A549 (cell line): ENCODE measurements around the gene IFRD2. TPM values are rescaled to one million over a fixed set of nuclear protein-coding genes. Genes with fewer than 3 reads are reported as not detected.

Source experiments
- ATAC-seq, 2 experiments: fragments of 200-7000 bp in 1 of 2; fragments of >200 bp in 1 of 2; cut with Nextera tagmentation in 1 of 2; cut with Tn5 transposase in 1 of 2; 3 replicates each; pipeline versions ENCODE4 v1.8.0 to v1.9.1; 2018 to 2020; ENCODE audit warnings: mild to moderate bottlenecking in 1 of 2, moderate library complexity in 1 of 2
- CTCF ChIA-PET: fragments of 300-600 bp; sonication (Branson Sonifier 250); formaldehyde crosslinking; extraction: SDS; loops from one replicate; lab custom pipeline; 2021; ENCODE audit warnings: antibody characterized with exemption, inconsistent platforms; lab: Yijun Ruan, JAX
- POLR2A ChIA-PET: fragments of 350-600 bp; formaldehyde crosslinking; extraction: SDS; loops from one replicate; lab custom pipeline; 2021; ENCODE audit warnings: antibody characterized with exemption, inconsistent platforms; lab: Yijun Ruan, JAX
- DNase-seq, 2 experiments: peaks; one replicate each; pipeline versions ENCODE4 v3.0.0 to v3.0.0-alpha.2; 2011 to 2016; ENCODE audit warnings: low read depth in 1 of 2, low spot score in 1 of 2
- FAIRE-seq: peaks from 2 replicates; lab custom pipeline; 2011; peaks lifted over from hg19 to GRCh38; lab: Jason Lieb, UNC
- H3K27ac ChIP-seq, 2 experiments: fragments of >200 bp; sonication (Bioruptor Twin); formaldehyde crosslinking; 3 replicates each; pipeline ENCODE4 v1.5.1; 2016 to 2017
- H3K4me1 ChIP-seq: fragments of >200 bp; sonication (Bioruptor Twin); formaldehyde crosslinking; 3 replicates; pipeline ENCODE4 v1.6.1; 2016
- H3K4me2 ChIP-seq: fragments of >200 bp; sonication (Bioruptor Twin); formaldehyde crosslinking; 3 replicates; pipeline ENCODE4 v1.6.1; 2016
- H3K4me3 ChIP-seq: fragments of >200 bp; sonication (Bioruptor Twin); formaldehyde crosslinking; 3 replicates; pipeline ENCODE4 v1.5.1; 2016
- H3K9me3 ChIP-seq: fragments of >200 bp; sonication (Bioruptor Twin); formaldehyde crosslinking; 3 replicates; pipeline ENCODE4 v1.6.1; 2016
- BCL3 ChIP-seq: fragments of >200 bp; sonication (Bioruptor Twin); formaldehyde crosslinking; IDR thresholded peaks from 3 replicates; pipeline ENCODE4 v1.6.1; 2016
- CEBPB ChIP-seq, 2 experiments: fragments of >200 bp in 1 of 2; sonication (Bioruptor Twin) in 1 of 2; formaldehyde crosslinking in 1 of 2; IDR thresholded peaks; 2 replicates each; pipeline ENCODE4 v1.6.1; 2012 to 2016
- CHD4 ChIP-seq: fragments of 200-600 bp; sonication (generic); IDR thresholded peaks from 2 replicates; pipeline ENCODE4 v1.6.1; 2016; ENCODE audit warnings: antibody characterized with exemption, mild to moderate bottlenecking, borderline replicate concordance
- CTCF ChIP-seq: fragments of >200 bp; sonication (Bioruptor Twin); formaldehyde crosslinking; IDR thresholded peaks from 3 replicates; pipeline ENCODE4 v1.5.1; 2016
- E2F6 ChIP-seq: IDR thresholded peaks from 2 replicates; pipeline ENCODE4 v1.6.1; 2012; ENCODE audit warnings: low read depth, borderline replicate concordance
- EHMT2 ChIP-seq: fragments of 200-600 bp; sonication (generic); IDR thresholded peaks from 2 replicates; pipeline ENCODE4 v1.6.1; 2016; ENCODE audit warnings: antibody characterized with exemption, low read depth, mild to moderate bottlenecking, moderate library complexity
- EP300 ChIP-seq, 2 experiments: fragments of >200 bp; sonication (Bioruptor Twin); formaldehyde crosslinking; IDR thresholded peaks; 2 replicates in 1 of 2; 3 replicates in 1 of 2; pipeline ENCODE4 v1.6.1; 2016 to 2017
- GATA3 ChIP-seq: IDR thresholded peaks from 2 replicates; pipeline ENCODE4 v1.6.1; 2012; ENCODE audit warnings: borderline replicate concordance
- HEYL ChIP-seq: fragments of 250-450 bp; sonication (Bioruptor Pico); IDR thresholded peaks from 2 replicates; pipeline ENCODE4 v1.8.0; 2021; ENCODE audit warnings: mild to moderate bottlenecking, moderate library complexity
- JUNB ChIP-seq: fragments of >200 bp; sonication (Bioruptor Twin); formaldehyde crosslinking; IDR thresholded peaks from 2 replicates; pipeline ENCODE4 v1.6.1; 2016
- MAFK ChIP-seq: fragments of 450-650 bp; IDR thresholded peaks from 2 replicates; pipeline ENCODE4 v1.6.1; 2014; ENCODE audit not compliant: partially characterized antibody
- MYC ChIP-seq: IDR thresholded peaks from 2 replicates; pipeline ENCODE4 v1.6.1; 2012; ENCODE audit warnings: mild to moderate bottlenecking, inconsistent platforms, low read length, improper control_type of control experiment, borderline replicate concordance
- NR3C1 ChIP-seq: fragments of >200 bp; sonication (Bioruptor Twin); formaldehyde crosslinking; IDR thresholded peaks from 3 replicates; pipeline ENCODE4 v1.6.1; 2017
- POLR2A ChIP-seq: IDR thresholded peaks from 2 replicates; pipeline ENCODE4 v1.6.1; 2012; ENCODE audit warnings: mild to moderate bottlenecking, low read length
- POLR2AphosphoS2 ChIP-seq: conservative IDR thresholded peaks from 2 replicates; pipeline ENCODE4 v1.6.1; 2012; ENCODE audit warnings: low read length, improper control_type of control experiment, inconsistent platforms
- RARB ChIP-seq: fragments of 250-450 bp; sonication (Bioruptor Pico); IDR thresholded peaks from 2 replicates; pipeline ENCODE4 v1.8.0; 2021; ENCODE audit warnings: mild to moderate bottlenecking, moderate library complexity
- REST ChIP-seq: fragments of 200-600 bp; sonication (generic); IDR thresholded peaks from 2 replicates; pipeline ENCODE4 v1.6.1; 2016; ENCODE audit warnings: antibody characterized with exemption, mild to moderate bottlenecking, moderate library complexity
- RFX5 ChIP-seq: fragments of 450-650 bp; IDR thresholded peaks from 2 replicates; pipeline ENCODE4 v1.7.1; 2014; ENCODE audit warnings: antibody characterized with exemption, mild to moderate bottlenecking, moderate library complexity
- SMC3 ChIP-seq: fragments of >200 bp; sonication (Bioruptor Twin); formaldehyde crosslinking; IDR thresholded peaks from 3 replicates; pipeline ENCODE4 v1.6.1; 2018; ENCODE audit warnings: inconsistent platforms
- SREBF2 ChIP-seq: fragments of 450-650 bp; IDR thresholded peaks from 2 replicates; pipeline ENCODE4 v1.6.1; 2014; ENCODE audit warnings: mild to moderate bottlenecking, moderate library complexity
- TFCP2L1 ChIP-seq: fragments of 250-450 bp; sonication (Bioruptor Pico); IDR thresholded peaks from 2 replicates; pipeline ENCODE4 v1.5.0; 2021; ENCODE audit warnings: mild to moderate bottlenecking
- USF2 ChIP-seq: fragments of 450-650 bp; IDR thresholded peaks from 2 replicates; pipeline ENCODE4 v1.6.1; 2014; ENCODE audit warnings: antibody characterized with exemption
- ZFP36 ChIP-seq: fragments of 450-650 bp; IDR thresholded peaks from 2 replicates; pipeline ENCODE4 v1.6.1; 2014; ENCODE audit warnings: borderline replicate concordance; ENCODE audit not compliant: partially characterized antibody
- WGBS: methylation state at CpG from one replicate; pipeline ENCODE4 v1.1.6; 2017; ENCODE audit errors: missing lambda C conversion rate; 5-methylcytosine and 5-hydroxymethylcytosine counted together
- polyA plus RNA-seq, 4 experiments: library from polyadenylated mRNA; depleted of rRNA in 3 of 4; stranded (reverse); fragments of >200 nt; fragmentation: RNase III in 1 of 4; extraction: RNeasy Plus Mini Kit Qiagen cat#74134 plus additional on column Dnase treatment in 1 of 4; gene quantifications; 2 replicates in 3 of 4; 3 replicates in 1 of 4; pipeline ENCODE4 v1.2.3, GENCODE V29; 2011 to 2017

The IFRD2 gene
- polyA plus RNA-seq, 2 of the 4 experiments (the other 2 are of a cell fraction): 42.2 to 79.7 TPM

- TF ChIP-seq ZFP36: no peak
These were observed 27.8 kb upstream of the IFRD2 start (continued) for GRCh38 chr3:50319894-50320625.

GRCh38 chr3:50319181-50319893, 27.1 kb upstream of the IFRD2 start:
- WGBS: 98% methylated on average over 15 of the region's 16 CpGs
- ChIA-PET POLR2A (no interaction called here), CTCF (interaction anchor here (0.8 to 5.0 kb wide), 6 partner anchors 9 to 296 kb away, joined by 3 to 21 read pairs (median 6); partner anchors contain the start of genes HYAL1, HYAL3, NAA80 and TUSC2)
- Histone ChIP-seq H3K4me3 (no peak overlapping the region), H3K27ac (no peak overlapping the region), H3K4me1 (peaks cover 32% of the 10 kb centered on the region), H3K9me3 (no peaks in the 10 kb centered on the region), H3K4me2 (no peak overlapping the region; the same call in 2 of the 3 replicates)
- TF ChIP-seq JUNB: no peak
- no peak for TF ChIP-seq SMC3
- TF ChIP-seq USF2: no peak
- no peak for TF ChIP-seq CHD4
- TF ChIP-seq TFCP2L1 (CRISPR knock-in tag): no peak
- TF ChIP-seq RFX5: no peak
- TF ChIP-seq HEYL (CRISPR knock-in tag): no peak
- TF ChIP-seq REST: no peak
- no peak for TF ChIP-seq ZFP36
- no peak for TF ChIP-seq RARB
- TF ChIP-seq CEBPB (IDR thresholded peaks at IDR 0.05): no peak
- no peak for TF ChIP-seq POLR2AphosphoS2
- TF ChIP-seq BCL3: no peak
- no peak for TF ChIP-seq NR3C1
- no peak for TF ChIP-seq MAFK
- ATAC-seq (no peak), DNase-seq (no peak), FAIRE-seq (no peak)

- WGBS: 97% methylated on average over 7 of the region's 10 CpGs
- DNase-seq: no peak
- TF ChIP-seq E2F6 (no peak), MYC (no peak), SREBF2 (no peak), GATA3 (no peak), EP300 (IDR thresholded peaks at IDR 0.05) (no peak), POLR2A (no peak), EHMT2 (no peak), MAFK (no peak), JUNB (no peak), CTCF (no peak)
- no peak for ATAC-seq
- ChIA-PET POLR2A (no interaction called here), CTCF (interaction anchor here (0.8 to 5.0 kb wide), 5 partner anchors 9 to 92 kb away, joined by 3 to 21 read pairs (median 5); partner anchors contain the start of genes HYAL3, IFRD2, NAA80 and TUSC2)
- Histone ChIP-seq H3K27ac (no peak overlapping the region), H3K9me3 (no peaks in the 10 kb centered on the region), H3K4me2 (no peak overlapping the region), H3K4me1 (peaks cover 31% of the 10 kb centered on the region), H3K4me3 (no peak overlapping the region)
- no peak for FAIRE-seq
These were observed 26.4 kb upstream of the IFRD2 start for GRCh38 chr3:50318615-50319014.
